Measurements from ENCODE around the gene LRPPRC.
"Not testable (repeated sequence)": the region's sequence is repeated elsewhere in the genome, so short reads cannot be mapped to it uniquely, and the experiment has no call there.

LRPPRC gene

DNA sequence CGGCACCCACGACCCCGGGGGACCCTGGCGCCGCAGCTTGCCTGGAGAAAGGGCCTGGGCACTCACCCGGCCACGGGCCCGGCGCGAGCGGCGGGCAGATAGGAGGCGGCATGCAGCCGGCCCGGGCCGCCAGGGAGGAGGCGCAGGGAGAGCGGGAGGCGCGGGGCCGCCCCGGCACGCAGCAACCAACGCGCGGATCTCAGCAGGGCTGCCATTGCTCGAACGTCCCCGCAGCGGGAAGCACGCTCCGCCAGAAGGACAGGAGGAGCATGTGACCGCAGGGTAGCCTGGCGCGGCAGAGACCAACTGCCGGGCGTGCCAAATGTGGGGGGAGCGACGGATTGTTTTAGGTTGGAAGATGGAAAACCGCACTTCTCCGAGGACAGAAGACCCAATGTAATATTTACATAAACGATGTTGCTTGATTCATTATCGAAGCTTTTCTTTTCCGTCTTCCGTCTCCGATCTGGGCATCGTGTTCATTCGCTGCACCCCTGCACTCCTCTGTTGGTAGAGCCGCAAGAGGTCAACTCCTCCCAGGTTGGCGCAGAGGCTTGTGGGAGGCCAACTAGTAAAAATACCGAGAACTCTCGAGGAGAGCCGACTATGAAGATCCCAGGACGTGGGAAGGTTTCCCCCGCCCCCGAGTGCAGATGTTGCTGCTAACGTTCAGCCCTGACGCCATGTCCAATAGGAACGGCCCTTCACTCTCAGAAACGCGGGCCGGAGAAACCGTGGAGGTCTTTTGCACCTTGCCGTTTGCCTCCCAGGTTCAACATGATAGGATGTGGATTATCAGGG is at the start of gene LRPPRC:
Gene LRPPRC, minus strand, starts transcription at position 257 of the 801 bp plus-strand sequence. Its CDS starts 42 bp downstream, at position 215.
- peak; percentile 88 to 92 for DNase-seq

DNA sequence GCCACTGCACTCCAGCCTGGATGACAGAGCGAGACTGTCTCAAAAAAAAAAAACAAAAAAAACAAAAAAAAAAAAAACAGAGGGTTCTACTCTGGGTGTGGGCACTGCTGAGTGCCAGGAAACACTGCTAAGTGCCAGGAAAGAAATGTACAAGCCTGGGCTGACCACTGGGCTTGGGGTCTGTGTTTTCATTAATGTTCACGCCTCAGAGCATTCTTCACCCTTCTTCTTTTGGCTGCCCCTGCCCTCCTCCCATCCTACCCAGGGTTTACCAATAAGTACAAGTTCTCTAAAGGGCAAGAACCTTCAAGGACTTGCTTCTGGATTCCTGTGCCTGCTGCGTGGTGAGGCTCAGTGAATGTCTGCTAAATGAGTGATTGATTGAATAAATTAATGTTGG is 49.3 kb upstream of the LRPPRC start:
- DNase-seq = no peak

DNA sequence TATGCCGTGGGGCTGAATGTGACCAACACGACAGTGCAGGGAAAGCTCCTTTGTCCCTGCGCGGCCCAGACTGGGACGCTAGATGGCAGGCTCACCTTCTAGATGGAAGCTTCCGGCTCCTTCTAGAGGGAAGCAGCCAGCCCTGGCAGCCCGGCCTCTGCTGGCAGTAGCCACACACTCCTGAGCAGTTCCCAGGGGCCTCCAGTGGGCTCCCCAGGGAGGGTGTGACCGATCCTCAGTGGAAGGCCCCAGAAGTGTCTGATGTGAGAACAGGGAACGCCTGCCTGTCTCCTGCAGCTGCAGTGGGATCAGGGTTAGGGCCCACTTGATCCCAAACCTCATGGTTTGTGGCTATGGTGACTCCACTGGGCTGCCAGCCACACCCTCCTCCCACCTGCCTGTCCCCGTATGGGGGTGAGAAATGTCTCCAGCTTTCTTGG is 48.5 kb upstream of the LRPPRC start:
- peak; percentile 85 to 88 for DNase-seq

DNA sequence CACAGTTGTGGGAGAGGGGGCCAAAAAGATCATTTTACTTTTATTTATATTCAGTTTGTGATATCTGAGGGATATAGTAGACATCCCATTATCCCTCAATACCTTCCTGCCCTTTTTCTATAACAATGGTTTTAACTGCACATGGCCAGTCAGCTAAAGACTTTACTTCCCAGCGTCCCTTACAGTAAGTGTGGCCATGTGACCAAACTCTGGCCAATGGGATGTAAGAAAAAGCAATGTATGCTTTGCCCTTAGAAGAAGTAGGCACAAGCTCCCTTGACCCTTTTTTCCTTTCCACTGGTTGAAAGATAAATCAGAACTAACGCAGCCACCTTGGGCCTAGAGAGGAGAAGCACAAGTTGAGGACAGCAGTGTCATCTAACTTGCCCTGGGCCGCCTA is 44.6 kb upstream of the LRPPRC start:
- no peak for DNase-seq

DNA sequence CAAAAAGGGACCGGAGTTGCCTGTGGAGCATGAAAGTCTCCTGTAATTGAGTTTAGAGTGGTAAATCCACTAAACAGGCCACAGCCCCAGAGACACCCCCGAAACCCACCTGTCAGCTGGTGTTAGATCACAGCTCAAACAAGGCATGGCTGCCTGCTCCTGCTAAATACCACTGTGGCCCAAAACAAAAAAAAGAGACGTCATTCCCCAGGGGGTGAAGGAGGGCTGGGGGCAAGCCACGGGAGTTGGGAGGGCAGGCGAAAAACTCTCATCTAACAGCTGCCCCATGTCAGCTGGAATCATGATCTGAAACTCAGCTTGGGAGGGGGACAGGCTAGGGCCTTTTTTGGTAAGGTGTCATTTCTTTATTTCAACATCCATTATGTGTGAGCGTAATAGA is 42.5 kb upstream of the LRPPRC start:
- DNase-seq = no peak

DNA sequence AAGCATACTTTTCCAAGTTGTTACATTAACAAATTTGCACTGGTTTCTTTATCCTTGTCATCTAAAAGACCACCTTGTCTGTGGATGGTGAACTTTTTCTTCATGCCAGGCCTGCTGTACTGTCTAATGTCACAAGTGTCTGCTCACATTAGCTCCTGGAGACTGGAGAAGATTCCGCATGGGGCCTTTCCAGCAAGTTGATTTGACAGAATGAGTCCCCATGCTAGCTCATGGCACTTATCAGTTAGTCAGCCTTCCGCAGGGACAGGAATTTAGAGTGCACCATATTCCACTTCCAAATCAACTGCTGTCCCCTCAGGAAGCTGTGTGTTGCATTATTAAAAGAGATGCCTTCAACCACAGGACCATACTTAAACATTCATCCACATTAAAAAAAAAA is 41.4 kb upstream of the LRPPRC start:
- no peak for DNase-seq

DNA sequence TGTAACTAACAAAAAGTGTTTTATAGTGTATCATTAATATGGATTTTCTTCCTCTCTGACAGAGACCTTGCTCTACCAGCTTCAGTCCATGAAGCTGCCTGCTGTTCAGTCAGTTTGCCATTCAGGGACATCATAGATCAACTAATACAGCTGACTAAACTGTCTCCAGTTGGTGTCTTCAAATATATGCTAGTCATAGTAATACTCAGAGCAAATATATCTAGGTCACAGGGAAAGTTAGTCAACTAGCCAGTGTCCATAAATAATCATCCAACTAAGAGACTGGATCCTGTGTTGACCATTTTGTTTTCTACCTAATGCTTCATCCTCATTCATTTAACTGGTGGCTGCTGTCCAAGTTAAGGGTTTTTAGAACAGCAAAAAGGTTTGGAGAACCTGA is 38.2 kb upstream of the LRPPRC start:
- DNase-seq = no peak

DNA sequence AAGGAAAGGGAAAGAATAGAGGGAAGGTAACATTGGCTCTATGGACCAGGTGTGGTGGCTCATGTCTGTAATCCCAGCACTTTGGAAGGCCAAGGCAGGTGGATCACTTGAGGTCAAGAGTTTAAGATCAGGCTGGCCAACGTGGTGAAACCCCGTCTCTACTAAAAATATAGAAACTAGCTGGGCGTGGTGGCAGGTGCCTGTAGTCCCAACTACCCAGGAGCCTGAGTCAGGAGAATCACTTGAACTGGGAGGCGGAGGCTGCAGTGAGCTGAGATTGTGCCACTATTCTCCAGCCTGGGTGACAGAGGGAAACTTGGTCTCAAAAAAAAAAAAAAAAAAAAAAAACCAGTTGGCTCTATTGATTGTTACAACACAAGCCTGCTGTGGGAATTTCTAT is 31.3 kb upstream of the LRPPRC start:
- not testable (repeated sequence) for DNase-seq

DNA sequence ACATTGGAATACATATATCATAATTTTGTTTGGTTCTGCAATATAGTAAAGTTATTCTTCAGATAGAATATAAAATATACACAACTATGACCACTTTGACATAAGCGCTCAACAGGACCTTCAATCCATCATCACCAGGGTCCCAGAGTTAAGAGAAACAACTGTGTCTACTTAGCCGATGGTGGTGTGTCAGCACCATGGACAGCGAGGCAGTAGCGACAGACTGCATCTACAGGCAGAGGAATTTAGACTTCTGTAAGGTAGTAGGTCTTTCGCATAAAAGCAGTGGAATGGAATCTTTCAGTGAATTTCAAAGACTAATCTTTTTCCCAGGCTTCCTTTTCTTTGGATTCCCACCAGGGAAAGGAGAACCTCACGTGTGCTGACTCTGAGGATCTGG is 20.5 kb upstream of the LRPPRC start:
- DNase-seq = peak; percentile 46 to 48

DNA sequence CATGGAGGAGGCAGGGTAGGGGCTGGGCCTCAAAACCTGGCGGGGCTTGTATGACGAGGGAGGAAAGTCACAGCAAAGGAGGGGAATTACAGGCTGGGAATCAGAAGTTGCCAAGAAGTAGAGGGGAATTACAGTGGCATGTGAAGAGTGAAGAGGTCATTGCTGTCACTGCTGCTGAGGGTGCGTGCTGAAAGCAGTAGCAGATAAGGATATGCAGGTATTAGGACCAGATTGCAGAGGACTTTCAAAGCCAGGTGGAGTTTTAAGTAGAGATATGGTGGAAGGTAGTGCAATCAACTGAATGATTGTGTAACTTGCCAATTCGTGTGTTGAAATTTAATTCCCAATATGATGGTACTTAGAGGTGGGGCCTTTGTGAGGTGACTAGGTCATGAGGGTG is 19.4 kb upstream of the LRPPRC start:
- no peak for DNase-seq

DNA sequence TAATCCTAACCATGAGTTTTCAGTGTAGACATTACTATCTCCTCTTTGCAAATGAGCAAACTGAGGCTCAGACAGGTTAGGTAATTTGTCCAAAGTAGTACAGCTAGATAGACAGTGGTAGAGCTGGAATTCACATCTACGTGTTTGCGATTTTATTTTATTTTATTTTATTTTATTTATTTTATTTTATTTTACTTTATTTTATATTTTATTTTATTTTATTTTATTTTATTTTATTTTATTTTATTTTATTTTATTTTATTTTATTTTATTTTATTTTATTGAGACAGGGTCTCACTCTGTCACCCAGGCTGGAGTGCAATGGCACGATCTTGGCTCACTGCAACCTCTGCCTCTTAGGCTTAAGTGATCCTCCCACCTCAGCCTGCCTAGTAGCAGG is 17.4 kb upstream of the LRPPRC start:
- not testable (repeated sequence) for DNase-seq

DNA sequence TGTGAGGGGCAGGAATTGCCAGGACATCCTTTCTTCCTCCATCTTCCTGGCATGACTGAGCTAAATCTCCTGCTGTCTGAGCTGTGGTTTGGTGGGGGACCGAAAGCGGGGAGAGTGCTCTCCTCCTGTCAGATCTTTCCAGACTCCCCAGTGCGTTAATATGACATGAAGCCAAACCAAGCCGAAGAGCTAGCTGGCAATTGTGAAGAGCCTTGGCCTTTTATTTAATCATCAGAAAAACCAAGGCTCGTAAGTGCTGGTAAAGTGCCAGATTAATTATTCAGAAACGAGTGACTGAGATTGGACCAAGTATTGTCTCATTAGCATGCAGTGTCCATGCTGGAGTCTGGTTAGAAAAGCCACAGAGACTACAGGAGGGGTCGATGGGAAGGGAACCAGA is 14.5 kb upstream of the LRPPRC start:
- DNase-seq = no peak

DNA sequence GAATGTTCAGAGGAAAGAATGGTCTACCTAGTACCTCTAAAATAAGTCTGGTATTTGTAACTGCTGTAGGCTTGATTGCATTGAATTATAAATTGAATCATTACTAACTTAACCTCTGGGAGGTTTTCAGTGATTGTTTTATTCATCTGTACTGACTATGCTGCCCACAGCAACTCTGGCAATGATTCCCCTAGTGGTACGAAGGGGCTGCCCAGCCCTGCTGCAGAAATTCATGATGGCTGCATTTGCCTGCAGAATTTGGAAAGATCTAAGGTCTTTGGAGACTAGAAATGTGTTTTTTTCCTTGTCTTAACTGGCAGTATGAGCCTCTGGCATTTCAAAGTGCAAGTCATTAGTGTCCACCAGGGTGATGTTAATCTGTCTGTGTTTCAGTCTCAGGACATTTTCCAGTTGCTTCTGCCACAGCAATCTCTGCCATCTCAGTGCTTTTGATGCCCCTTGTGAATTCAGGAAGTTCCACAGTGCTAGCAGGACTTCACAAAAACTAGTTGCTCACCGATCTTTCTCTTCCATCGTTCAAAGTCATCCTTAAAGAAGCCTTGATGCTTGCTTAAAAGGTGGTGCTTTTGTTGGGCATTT is 13.4 kb upstream of the LRPPRC start:
- DNase-seq = no peak

DNA sequence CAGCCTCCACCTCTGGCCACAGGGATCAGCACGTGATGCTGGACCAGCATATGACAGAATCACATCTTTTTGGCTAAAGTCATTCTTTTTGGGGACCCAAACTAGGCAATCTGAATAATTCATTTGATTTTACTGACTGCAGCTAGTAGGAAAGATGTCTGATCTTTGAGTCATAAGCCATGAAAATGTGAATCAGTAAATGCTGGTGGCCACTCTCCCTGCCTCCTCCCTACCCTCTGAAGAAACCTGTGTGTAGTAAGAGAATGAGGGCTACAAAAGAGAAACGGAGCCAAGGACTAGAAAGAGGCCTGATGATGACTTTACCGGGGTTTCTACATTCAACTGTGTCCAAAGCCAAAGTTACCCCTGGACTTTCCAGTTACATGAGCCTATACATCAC is 10.1 kb upstream of the LRPPRC start:
- no peak for DNase-seq

DNA sequence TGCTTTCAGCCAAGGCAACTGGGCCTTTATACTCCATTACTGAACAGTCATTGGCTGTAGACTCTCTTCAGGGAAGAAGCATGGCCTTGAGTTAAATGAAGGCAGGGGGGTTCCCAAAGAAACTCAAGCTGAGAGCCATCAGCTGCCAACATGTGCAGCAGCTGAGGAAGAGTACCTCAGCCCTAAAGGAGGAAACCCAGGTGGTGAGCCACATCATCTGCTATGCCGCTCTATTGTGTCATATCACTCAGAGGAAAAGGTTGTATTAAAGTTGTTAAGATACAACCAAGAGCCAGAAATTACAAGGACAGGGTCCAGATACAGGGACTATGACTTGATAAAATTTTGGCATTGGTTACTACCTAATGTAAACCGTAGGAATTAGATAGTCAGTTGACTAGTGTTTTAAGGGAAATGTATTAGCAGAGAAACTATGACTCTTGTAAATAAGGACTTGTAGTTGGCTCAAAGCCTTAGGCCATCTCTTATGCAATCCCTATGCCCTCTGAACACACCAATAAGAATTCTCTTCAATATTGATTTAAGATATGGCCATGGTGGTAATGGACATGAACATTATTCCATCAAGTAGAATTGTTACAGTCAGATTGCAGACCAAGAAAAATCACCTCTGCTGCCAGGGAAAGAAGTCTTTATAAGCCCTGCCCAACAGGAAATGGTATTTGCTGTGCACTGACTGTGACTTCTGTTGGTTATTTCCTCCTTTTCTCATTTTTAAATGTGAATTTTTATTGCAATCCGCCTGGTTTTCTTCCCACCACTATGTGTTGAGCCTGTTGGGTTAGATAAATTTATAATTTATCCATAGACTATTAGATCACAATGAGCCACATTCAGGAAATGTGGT is 9.2 kb upstream of the LRPPRC start:
- no peak for DNase-seq

DNA sequence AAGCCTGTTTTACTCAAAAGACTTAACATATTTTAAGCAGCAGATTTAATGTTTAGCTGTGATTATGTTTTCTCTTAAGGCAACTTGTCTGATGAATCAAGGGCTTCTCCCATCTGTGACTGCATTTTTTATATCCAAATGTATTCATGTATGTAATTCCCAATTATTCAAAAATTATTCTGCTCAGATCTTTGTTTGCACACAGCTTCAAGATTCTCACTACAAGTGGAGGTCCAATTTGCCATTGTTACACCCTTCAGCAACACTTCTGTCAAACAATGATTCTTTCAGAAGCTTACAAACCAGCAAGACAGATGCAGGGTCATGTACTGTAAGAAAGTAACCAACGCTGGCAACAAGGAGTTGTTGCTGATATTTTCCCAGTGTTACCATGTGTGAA is 5.9 kb upstream of the LRPPRC start:
- DNase-seq = no peak

DNA sequence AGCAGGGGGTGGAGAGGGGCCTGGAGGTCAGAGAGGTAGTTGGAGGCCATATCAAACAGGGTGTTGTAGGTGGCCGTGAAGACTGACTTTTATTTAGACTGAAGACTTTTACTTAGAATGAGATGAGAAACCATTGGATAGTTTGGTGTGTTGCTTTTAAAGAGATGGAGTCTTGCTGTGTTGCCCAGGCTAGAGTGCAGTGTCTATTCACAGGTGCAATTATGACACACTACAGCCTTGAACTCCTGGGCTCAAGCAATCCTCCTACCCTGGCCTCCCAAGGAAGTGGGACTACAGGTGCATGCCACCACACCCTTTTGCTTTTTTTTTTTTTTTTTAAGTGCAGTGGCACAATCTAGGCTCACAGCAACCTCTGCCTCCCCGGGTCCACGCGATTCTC is 2.5 kb upstream of the LRPPRC start:
- DNase-seq = no peak

DNA sequence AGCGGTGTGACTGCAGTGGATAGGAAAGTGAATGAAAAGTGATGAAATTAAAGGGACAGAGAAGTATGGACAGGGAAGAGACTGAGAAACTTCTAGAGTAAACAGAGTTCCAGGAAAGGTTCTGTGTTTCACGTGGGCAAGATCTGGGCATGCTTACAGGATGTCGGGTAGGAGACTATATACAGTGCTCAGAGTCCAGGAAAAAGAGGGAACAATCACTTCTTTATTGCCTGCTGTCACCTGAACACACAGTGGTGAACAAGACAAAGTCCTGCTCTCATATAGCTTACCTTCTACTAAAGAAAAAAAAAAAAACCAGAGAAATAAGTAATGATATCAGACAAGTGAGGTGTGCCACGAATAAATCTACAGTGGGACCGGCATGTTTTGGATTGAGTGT is 2.4 kb downstream of the LRPPRC start:
- DNase-seq = no peak

DNA sequence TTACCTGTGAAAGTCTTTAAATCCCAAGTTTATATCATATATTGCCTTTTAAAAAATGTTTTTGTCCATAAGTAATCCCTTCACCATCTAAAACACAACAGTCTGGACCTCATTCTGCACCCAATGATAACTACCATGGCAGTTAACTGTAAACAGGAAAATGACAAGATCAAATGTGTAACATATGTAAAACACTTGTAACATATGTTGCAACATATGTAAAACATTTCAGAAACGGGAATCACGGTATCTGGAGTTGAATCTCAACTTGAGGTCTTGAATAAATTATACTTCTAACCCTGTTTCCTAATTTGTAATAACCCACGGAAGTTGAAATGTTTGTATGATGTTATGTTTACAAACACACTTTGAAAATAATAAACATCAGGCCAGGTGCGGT is 6.2 kb downstream of the LRPPRC start:
- no peak for DNase-seq

DNA sequence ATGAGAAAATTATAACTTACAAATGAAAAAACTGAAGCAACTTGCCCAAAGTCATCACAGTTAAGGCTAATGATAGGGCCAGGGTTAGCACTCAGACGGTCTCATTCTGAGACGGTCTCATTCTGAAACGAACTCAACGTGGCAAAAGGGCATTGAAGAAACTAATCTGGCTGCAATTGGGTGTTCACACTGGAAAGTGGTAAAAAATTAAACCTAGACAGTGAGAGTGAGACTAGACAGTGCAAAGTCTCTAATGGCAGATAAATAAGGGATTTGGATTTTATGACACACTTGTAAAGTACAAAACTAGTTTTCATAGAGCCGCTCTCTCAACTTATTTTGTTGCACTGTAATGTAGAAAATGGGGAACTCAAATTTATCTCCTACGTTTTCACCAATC is 9.2 kb downstream of the LRPPRC start:
- DNase-seq = no peak

DNA sequence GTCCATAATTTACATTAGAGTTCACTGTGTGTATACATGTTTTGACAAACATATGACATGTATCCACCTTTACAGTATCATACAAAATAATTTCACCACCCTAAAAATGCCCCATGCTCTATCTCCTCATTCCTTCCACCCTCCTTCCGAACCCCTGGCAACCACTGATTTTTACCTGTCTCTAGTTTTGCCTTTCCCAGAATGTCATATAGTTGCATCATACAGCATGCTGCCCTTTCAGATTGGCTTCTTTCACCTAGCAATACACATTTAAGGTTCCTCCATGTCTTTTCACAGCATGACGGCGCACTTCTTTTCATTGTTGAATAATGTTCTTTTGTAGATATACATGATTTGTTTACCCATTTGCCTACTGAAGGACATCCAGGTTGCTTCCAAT is 10.4 kb downstream of the LRPPRC start:
- DNase-seq = no peak

DNA sequence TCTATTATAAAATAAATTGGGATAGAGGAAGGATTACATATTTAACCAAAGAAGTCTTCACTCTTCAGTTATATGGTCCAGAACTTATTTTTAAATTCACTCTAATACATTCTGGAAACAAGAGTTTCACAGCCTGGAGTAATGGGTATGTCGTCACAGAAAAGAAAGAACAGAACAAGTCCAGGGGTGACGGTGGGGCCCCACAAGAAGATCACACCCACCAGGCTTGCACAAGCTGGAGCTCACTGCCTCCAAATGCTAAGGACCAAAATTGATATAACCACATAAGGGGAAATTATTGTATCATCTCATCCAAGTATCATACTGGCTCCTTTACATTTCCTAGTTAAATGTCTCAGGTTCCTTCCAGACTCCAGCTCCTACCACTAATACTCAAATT is 11.3 kb downstream of the LRPPRC start:
- DNase-seq = no peak

DNA sequence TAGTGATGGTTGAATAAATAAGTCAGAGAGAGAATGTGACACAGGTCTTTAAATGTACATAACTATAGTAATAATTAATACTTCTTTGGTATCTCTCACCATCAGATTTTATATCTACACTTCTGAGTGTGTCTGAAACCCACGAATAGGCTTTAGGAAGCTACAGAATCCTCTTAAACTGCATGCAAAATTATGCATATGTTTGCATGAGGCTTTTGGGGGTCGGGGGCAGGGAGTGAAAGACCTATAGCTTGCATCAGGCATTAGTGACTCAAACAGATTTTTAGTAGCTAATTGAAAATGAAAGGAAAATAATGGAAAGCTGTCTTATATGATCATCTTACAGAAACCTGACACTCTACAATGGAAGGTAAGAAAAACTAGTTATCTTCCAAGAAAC is 14.9 kb downstream of the LRPPRC start:
- no peak for DNase-seq

Measured in activated CD4-positive, alpha-beta T cell treated with anti-CD3 and anti-CD28 coated beads, Interleukin-2, amount 50 U/mL, for 48 hours (primary cell).